ENCODE data around the gene GYG1. TPM values are rescaled to one million over a fixed set of nuclear protein-coding genes. Genes with fewer than 3 reads are reported as not detected.

GYG1 gene
- total RNA-seq, 4 donors from 2014 or later, result 19.8 to 89.8 (median 35.3) TPM

DNA sequence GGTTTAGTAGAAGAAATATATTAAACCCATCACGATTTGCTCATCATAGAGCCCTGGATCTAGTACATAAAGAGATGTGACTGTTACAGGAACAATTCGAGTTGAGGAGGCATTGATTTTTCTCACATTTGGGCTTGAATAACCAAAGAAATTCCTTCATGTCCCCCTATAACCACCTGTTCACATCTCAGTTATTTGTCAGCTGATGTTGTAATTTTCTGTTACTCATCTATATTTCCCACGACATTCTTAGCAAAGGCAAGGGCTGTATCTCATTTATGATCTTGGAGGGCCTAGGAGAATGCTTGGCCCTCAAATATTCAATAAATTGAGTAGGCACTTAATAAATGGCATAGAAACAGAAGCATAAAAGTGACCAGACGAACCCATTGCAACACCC, 36.4 kb upstream of the GYG1 start:
- H3K4me3 ChIP-seq, result no peak overlapping the region
- no peaks in the 10 kb centered on the region for H3K36me3 ChIP-seq
- H3K4me1 ChIP-seq, result peaks cover 0 to 20% (median 4%) of the 10 kb centered on the region in 4 donors
- no peak for DNase-seq
- 57 to 69% methylated on average over 4 of the region's 4 CpGs for WGBS, 2 donors (ENCODE audit: low coverage in 1 of 2)
- in situ Hi-C loops (cut with MboI; ENCODE audit: low pct_ligation_motif_present in 1 of 4, low pct_unique_long_range_greater_than_20kb in 1 of 4, low sequenced_read_pairs in 3 of 4) (loop anchor here in 3 of 4 donors (5.0 to 25.0 kb wide), 5 partner anchors 157 to 532 kb away; no protein-coding TSS in a partner anchor), intact Hi-C loops (cut with DNase I; ENCODE audit: low total_unique reads) (loop anchor here (5.0 kb wide), 1 partner anchor 317 kb away; no protein-coding TSS in a partner anchor)
- H3K27ac ChIP-seq, result peak overlapping the region; percentile 46 to 91 (median 74)
- H3K27me3 ChIP-seq, result no peaks in the 10 kb centered on the region
- no peaks in the 10 kb centered on the region for H3K9me3 ChIP-seq
- TF ChIP-seq POLR2A (IDR thresholded peaks at IDR 0.05), result no peak
- no peak for TF ChIP-seq EP300 (IDR thresholded peaks at IDR 0.05; ENCODE audit: low read depth)

DNA sequence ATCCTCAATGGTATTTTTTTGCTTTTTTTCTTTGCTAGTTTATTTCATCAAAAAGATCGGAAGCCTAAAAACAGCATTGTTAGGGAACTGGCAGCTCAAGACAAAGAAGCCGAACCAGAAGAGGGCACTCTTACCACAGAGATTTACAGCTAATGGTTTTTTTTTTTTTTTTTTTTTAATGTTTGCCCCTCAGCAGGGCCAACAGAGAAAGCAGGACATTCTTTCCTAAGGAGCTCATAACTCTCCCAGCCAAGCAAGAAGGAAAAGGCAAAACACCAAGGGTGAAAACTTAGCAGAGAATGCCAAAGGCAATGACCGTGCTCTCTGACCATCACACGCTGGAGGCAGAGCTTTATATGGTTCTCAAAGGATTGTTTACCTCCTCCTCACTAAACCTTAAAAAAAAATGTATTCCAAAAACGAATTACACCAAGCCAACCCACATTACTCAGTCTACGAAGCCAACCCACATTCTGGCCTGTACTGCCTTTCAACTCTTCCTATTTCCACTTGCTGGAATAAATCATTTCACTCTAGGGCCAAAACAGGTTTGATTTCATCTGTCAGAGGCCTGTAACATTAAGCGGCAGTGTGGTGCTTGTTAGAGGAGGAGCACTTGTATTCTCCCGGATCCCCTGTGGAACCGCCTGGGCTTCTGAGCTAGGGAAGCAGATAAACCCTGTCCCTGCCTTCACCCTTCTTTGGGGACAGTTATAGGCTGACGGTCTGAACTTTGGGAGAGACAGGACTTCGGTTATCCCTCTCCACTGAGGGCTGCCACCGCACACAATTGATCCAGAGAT, 35.6 kb upstream of the GYG1 start:
- in situ Hi-C loops (cut with MboI; ENCODE audit: low pct_ligation_motif_present in 1 of 4, low pct_unique_long_range_greater_than_20kb in 1 of 4, low sequenced_read_pairs in 3 of 4) (loop anchor here in 3 of 4 donors (10.0 to 25.0 kb wide), 4 partner anchors 157 to 532 kb away; no protein-coding TSS in a partner anchor), intact Hi-C loops (cut with DNase I; ENCODE audit: low total_unique reads) (loop anchor here (5.0 kb wide), 1 partner anchor 317 kb away; no protein-coding TSS in a partner anchor)
- peak; percentile 35 for DNase-seq
- H3K4me3 ChIP-seq, result no peak overlapping the region
- H3K27ac ChIP-seq, result peak overlapping the region; percentile 67 to 91 (median 83)
- H3K27me3 ChIP-seq, result no peaks in the 10 kb centered on the region
- TF ChIP-seq POLR2A (IDR thresholded peaks at IDR 0.05) (no peak), CTCF (IDR thresholded peaks at IDR 0.05) (peak; percentile 41 to 58 (median 53)), EP300 (IDR thresholded peaks at IDR 0.05; ENCODE audit: low read depth) (no peak), POLR2AphosphoS5 (IDR thresholded peaks at IDR 0.05) (peak; percentile 10 to 59 (median 58))
- no peaks in the 10 kb centered on the region for H3K36me3 ChIP-seq
- H3K9me3 ChIP-seq, result no peaks in the 10 kb centered on the region
- H3K4me1 ChIP-seq, result peaks cover 0 to 20% (median 4%) of the 10 kb centered on the region in 4 donors
- WGBS, 2 donors (ENCODE audit: low coverage in 1 of 2), result 50 to 63% methylated on average over 9 to 12 of the region's 12 CpGs

DNA sequence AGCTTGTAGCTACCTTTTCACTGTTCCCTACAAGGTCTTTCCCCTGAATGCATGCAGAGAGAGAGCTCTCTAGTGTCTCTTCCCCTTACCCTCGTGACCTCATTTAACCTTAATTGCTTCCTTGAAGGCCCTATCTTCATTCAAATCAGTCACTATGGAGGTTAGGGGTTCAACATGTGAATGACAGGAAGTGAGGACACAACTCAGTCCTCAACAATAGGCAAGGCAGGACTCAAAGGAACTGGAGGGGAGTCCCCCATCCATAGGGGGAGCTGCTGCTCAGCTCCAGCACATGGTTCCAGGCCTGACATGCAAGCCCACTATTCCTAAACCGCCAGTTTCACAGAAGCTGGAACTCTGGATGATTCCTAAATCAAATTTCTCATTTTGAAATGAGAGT, 33.8 kb upstream of the GYG1 start:
- no peak for DNase-seq
- in situ Hi-C loops (cut with MboI; ENCODE audit: low pct_ligation_motif_present in 1 of 4, low pct_unique_long_range_greater_than_20kb in 1 of 4, low sequenced_read_pairs in 3 of 4) (loop anchor here in 3 of 4 donors (10.0 to 25.0 kb wide), 4 partner anchors 155 to 530 kb away; no protein-coding TSS in a partner anchor), intact Hi-C loops (cut with DNase I; ENCODE audit: low total_unique reads) (loop anchor here (5.0 kb wide), 1 partner anchor 315 kb away; no protein-coding TSS in a partner anchor)
- Histone ChIP-seq H3K36me3 (no peaks in the 10 kb centered on the region), H3K4me1 (peaks cover 0 to 14% (median 4%) of the 10 kb centered on the region in 4 donors), H3K9me3 (no peaks in the 10 kb centered on the region), H3K27me3 (no peaks in the 10 kb centered on the region), H3K4me3 (no peak overlapping the region), H3K27ac (peak overlapping the region in 3 of 4 donors; percentile 67 to 91 (median 89))
- TF ChIP-seq EP300 (IDR thresholded peaks at IDR 0.05; ENCODE audit: low read depth) (no peak), POLR2A (IDR thresholded peaks at IDR 0.05) (no peak), CTCF (IDR thresholded peaks at IDR 0.05) (no peak), POLR2AphosphoS5 (IDR thresholded peaks at IDR 0.05) (no peak)
- 58 to 63% methylated on average over 2 of the region's 2 CpGs for WGBS, 2 donors (ENCODE audit: low coverage in 1 of 2)

DNA sequence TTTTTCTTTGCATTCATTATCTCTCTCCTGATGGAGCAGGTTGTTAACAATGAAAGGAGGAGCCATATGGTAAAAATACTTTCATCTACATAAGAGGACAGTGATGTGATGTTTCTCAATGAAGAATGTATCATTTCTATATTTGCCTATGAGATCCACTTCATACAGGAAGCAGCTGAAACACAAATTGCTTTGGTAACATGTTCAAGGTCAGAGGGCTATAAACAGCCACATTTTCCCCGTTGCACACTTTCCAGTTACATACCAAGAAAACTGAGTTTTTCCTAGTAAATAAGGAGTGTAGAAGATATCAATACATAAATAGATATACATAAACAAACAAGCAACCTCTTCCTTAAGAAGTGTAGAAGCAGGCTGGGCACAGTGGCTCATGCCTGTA, 32.6 kb upstream of the GYG1 start:
- intact Hi-C loops (cut with DNase I; ENCODE audit: low total_unique reads) (loop anchor here (5.0 kb wide), 1 partner anchor 314 kb away; no protein-coding TSS in a partner anchor), in situ Hi-C loops (cut with MboI; ENCODE audit: low pct_ligation_motif_present in 1 of 4, low pct_unique_long_range_greater_than_20kb in 1 of 4, low sequenced_read_pairs in 3 of 4) (loop anchor here in 3 of 4 donors (10.0 to 25.0 kb wide), 4 partner anchors 154 to 529 kb away; no protein-coding TSS in a partner anchor)
- Histone ChIP-seq H3K4me3 (no peak overlapping the region), H3K4me1 (peaks cover 0 to 14% (median 4%) of the 10 kb centered on the region in 4 donors), H3K9me3 (no peaks in the 10 kb centered on the region), H3K36me3 (no peaks in the 10 kb centered on the region), H3K27me3 (no peaks in the 10 kb centered on the region), H3K27ac (no peak overlapping the region)
- TF ChIP-seq POLR2A (IDR thresholded peaks at IDR 0.05) (no peak), POLR2AphosphoS5 (IDR thresholded peaks at IDR 0.05) (no peak), EP300 (IDR thresholded peaks at IDR 0.05; ENCODE audit: low read depth) (no peak), CTCF (IDR thresholded peaks at IDR 0.05) (no peak)
- WGBS, 2 donors (ENCODE audit: low coverage in 1 of 2), result 31 to 43% methylated on average over 1 of the region's 1 CpG
- DNase-seq, result no peak
